BJ (cell line): ENCODE results near the gene ARHGEF1. TPM values are rescaled to one million over a fixed set of nuclear protein-coding genes. Genes with fewer than 3 reads are reported as not detected.

Experiments
- CTCF ChIA-PET: fragments of 350-600 bp; formaldehyde crosslinking; extraction: SDS; loops from one replicate; lab custom pipeline; 2021; ENCODE audit warnings: antibody characterized with exemption, inconsistent platforms; lab: Yijun Ruan, JAX
- POLR2A ChIA-PET: fragments of 300-600 bp; sonication (Branson Sonifier 250); formaldehyde crosslinking; extraction: SDS; loops from one replicate; lab custom pipeline; 2021; ENCODE audit warnings: antibody characterized with exemption; lab: Charles Lee
- DNase-seq: peaks from one replicate; pipeline ENCODE4 v3.0.0-alpha.2; 2011; ENCODE audit warnings: low read depth
- H3K27me3 ChIP-seq: 2 replicates; pipeline ENCODE4 v1.6.0; 2011; ENCODE audit warnings: low read length; ENCODE audit not compliant: control insufficient read depth, insufficient read depth
- H3K36me3 ChIP-seq: 2 replicates; pipeline ENCODE4 v1.5.1; 2011; ENCODE audit warnings: low read length; ENCODE audit not compliant: control insufficient read depth, insufficient read depth
- H3K4me3 ChIP-seq: 2 replicates; pipeline ENCODE4 v1.5.1; 2011; ENCODE audit warnings: low read depth, mild to moderate bottlenecking, control low read depth, low read length
- polyA plus RNA-seq: library from polyadenylated mRNA; depleted of rRNA; stranded (reverse); fragments of >200 nt; gene quantifications from 2 replicates; pipeline ENCODE4 v1.2.3, GENCODE V29; 2011; rRNA removed
- small RNA-seq: library from RNA; depleted of rRNA; stranded (forward); fragments of <200 nt; gene quantifications from one replicate; pipeline ENCODE3, GENCODE V24; 2012; ENCODE audit warnings: low replicate concordance, low read depth; ENCODE audit not compliant: insufficient read length
- TF ChIP-seq, protein P1 (sequence below): IDR thresholded peaks from 2 replicates; pipeline ENCODE4 v1.5.1; 2011; ENCODE audit warnings: low read depth, mild to moderate bottlenecking, control low read depth, inconsistent platforms, low read length, moderate library complexity; ENCODE audit not compliant: insufficient read depth

ARHGEF1 gene
- polyA plus RNA-seq, 1 experiment, result 41.0 TPM

DNA sequence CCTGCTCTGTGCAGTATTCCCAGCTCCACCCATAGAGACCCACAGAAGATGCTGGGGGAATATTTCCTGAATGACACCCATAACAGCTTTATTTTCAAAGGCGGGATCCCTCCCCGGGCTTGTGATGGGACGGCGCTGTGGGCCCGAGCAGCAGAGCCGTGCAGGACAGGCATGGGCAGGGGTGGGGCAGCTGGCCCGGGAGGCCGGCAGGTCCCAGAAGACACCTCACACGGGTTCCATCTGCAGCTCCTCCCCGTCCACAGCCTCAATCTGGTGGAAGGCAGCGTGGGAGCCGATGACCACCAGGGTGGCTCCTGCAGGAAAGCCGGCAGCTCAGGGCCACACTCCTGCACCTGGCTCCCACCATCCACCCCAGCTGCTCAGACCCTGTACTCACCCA lies 73.6 kb downstream of the ARHGEF1 start:
- H3K36me3 ChIP-seq, result peaks cover 13% of the 10 kb centered on the region
- H3K27me3 ChIP-seq, result no peaks in the 10 kb centered on the region
- POLR2A ChIA-PET, result no interaction called here
- DNase-seq, result no peak
- TF ChIP-seq, protein P1, sequence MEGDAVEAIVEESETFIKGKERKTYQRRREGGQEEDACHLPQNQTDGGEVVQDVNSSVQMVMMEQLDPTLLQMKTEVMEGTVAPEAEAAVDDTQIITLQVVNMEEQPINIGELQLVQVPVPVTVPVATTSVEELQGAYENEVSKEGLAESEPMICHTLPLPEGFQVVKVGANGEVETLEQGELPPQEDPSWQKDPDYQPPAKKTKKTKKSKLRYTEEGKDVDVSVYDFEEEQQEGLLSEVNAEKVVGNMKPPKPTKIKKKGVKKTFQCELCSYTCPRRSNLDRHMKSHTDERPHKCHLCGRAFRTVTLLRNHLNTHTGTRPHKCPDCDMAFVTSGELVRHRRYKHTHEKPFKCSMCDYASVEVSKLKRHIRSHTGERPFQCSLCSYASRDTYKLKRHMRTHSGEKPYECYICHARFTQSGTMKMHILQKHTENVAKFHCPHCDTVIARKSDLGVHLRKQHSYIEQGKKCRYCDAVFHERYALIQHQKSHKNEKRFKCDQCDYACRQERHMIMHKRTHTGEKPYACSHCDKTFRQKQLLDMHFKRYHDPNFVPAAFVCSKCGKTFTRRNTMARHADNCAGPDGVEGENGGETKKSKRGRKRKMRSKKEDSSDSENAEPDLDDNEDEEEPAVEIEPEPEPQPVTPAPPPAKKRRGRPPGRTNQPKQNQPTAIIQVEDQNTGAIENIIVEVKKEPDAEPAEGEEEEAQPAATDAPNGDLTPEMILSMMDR, result no peak
- no peak overlapping the region for H3K4me3 ChIP-seq
- CTCF ChIA-PET, result interaction anchor here (1.2 to 3.6 kb wide), 6 partner anchors 10 to 96 kb away, joined by 3 to 20 read pairs (median 6); no protein-coding TSS in a partner anchor

Small RNA genes within 50 kb of the gene (small RNA-seq; reads per million reads assigned to genes)
- gene MIR6797, result not detected

Other genes starting within 250 kb of the ARHGEF1 start
- gene CEACAM7, start 194.9 kb upstream of the ARHGEF1 start, polyA plus RNA-seq, result not detected in 2 replicates
- not detected in 2 replicates for gene CEACAM5, start 174.6 kb upstream of the ARHGEF1 start, polyA plus RNA-seq
- not detected in 2 replicates for gene CEACAM6, start 127.7 kb upstream of the ARHGEF1 start, polyA plus RNA-seq
- gene CEACAM3, start 86.6 kb upstream of the ARHGEF1 start, polyA plus RNA-seq, result not detected in 2 replicates
- gene LYPD4, start 38.5 kb upstream of the ARHGEF1 start, polyA plus RNA-seq, result not detected in 2 replicates
- not detected in 2 replicates for gene DMRTC2, start 38.1 kb upstream of the ARHGEF1 start, polyA plus RNA-seq
- 1,209 and 1,864 TPM in 2 replicates for gene RPS19, start 22.9 kb upstream of the ARHGEF1 start, polyA plus RNA-seq
- gene CD79A, start 5.9 kb upstream of the ARHGEF1 start, polyA plus RNA-seq, result 0.17 and 0.37 TPM in 2 replicates
- 0.04 TPM in 2 replicates for gene ERFL, start 45.3 kb downstream of the ARHGEF1 start, polyA plus RNA-seq
- 302 and 361 TPM in 2 replicates for gene RABAC1, start 76.1 kb downstream of the ARHGEF1 start, polyA plus RNA-seq
- 0.11 and 0.32 TPM in 2 replicates for gene ATP1A3, start 111.0 kb downstream of the ARHGEF1 start, polyA plus RNA-seq
- gene GRIK5, start 187.0 kb downstream of the ARHGEF1 start, polyA plus RNA-seq, result 0.06 and 0.10 TPM in 2 replicates
- gene ZNF574, start 193.0 kb downstream of the ARHGEF1 start, polyA plus RNA-seq, result 5.6 and 10.4 TPM in 2 replicates
- 1.8 and 2.2 TPM in 2 replicates for gene POU2F2, start 249.3 kb downstream of the ARHGEF1 start, polyA plus RNA-seq